Ascending aorta (tissue), 2 donors: ENCODE data around the gene NAT9. TPM values are rescaled to one million over a fixed set of nuclear protein-coding genes. Genes with fewer than 3 reads are reported as not detected.

Source experiments
- DNase-seq, 2 donors: peaks; one replicate each; pipeline ENCODE4 v3.0.0-alpha.2; 2019; ENCODE audit warnings: low spot score in 2 of 2
- H3K27ac ChIP-seq, 2 donors: fragments of 200-600 bp; sonication (generic); one replicate each; pipeline ENCODE4 v1.5.1; 2016 to 2017; ENCODE audit warnings: mild to moderate bottlenecking in 1 of 2
- H3K27me3 ChIP-seq: fragments of 200-600 bp; sonication (generic); one replicate; pipeline ENCODE4 v1.5.1; 2017
- H3K36me3 ChIP-seq, 2 donors: fragments of 200-600 bp; sonication (generic); one replicate each; pipeline ENCODE4 v1.5.1; 2016
- H3K4me1 ChIP-seq, 2 donors: fragments of 200-600 bp; sonication (generic); one replicate each; pipeline ENCODE4 v1.5.1; 2016 to 2017; ENCODE audit warnings: mild to moderate bottlenecking in 1 of 2
- H3K4me3 ChIP-seq, 2 donors: fragments of 200-600 bp; sonication (generic); one replicate each; pipeline ENCODE4 v1.5.1; 2016 to 2017; ENCODE audit warnings: mild to moderate bottlenecking in 1 of 2
- H3K9me3 ChIP-seq, 2 donors: fragments of 200-600 bp; sonication (generic); one replicate each; pipeline ENCODE4 v1.5.1; 2016
- intact Hi-C: fragments of 100-400 bp; cut with DNase I; formaldehyde crosslinking; loops from one replicate; pipeline ENCODE4 v1.15.1; 2023
- total RNA-seq: library from RNA; depleted of rRNA; stranded (reverse); fragments of >200 nt; gene quantifications from one replicate; pipeline ENCODE4 v1.1.0, GENCODE V29; 2016
- TF ChIP-seq, protein P1 (sequence below), 3 experiments: fragments of 200-600 bp in 2 of 3; fragments of 450-650 bp in 1 of 3; sonication (generic) in 2 of 3; IDR thresholded peaks; one replicate each; pipeline ENCODE4 v1.5.1; 2016 to 2019; ENCODE audit warnings: antibody characterized with exemption in 3 of 3, mild to moderate bottlenecking in 1 of 3, moderate library complexity in 1 of 3

NAT9 gene
- total RNA-seq, 1 donor from 2014 or later, result 13.3 TPM

DNA sequence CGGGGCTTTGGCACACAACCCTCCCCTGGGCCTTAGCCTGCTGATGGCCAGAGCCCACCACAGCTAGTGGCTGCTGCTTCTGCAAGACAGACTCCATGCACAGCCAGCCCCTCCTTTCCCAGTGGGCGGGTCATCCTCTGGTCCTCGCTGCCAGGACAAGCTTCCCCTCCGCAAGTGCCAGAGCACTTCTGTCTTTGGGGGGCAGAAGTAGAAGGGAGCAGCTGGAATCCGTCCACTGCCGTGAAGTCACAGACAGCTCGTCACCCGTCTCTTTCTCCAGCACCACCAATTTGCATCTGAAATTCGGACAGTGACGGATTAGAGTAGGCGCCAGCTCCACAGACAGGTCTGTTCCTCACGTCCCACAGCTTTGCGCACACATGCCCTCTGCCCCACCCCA is 31.3 kb upstream of the NAT9 start:
- H3K36me3 ChIP-seq, result peaks cover 5 to 7% of the 10 kb centered on the region in 2 donors
- TF ChIP-seq, protein P1, sequence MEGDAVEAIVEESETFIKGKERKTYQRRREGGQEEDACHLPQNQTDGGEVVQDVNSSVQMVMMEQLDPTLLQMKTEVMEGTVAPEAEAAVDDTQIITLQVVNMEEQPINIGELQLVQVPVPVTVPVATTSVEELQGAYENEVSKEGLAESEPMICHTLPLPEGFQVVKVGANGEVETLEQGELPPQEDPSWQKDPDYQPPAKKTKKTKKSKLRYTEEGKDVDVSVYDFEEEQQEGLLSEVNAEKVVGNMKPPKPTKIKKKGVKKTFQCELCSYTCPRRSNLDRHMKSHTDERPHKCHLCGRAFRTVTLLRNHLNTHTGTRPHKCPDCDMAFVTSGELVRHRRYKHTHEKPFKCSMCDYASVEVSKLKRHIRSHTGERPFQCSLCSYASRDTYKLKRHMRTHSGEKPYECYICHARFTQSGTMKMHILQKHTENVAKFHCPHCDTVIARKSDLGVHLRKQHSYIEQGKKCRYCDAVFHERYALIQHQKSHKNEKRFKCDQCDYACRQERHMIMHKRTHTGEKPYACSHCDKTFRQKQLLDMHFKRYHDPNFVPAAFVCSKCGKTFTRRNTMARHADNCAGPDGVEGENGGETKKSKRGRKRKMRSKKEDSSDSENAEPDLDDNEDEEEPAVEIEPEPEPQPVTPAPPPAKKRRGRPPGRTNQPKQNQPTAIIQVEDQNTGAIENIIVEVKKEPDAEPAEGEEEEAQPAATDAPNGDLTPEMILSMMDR (IDR thresholded peaks at IDR 0.05), result no peak
- intact Hi-C loops, result no loop called here

DNA sequence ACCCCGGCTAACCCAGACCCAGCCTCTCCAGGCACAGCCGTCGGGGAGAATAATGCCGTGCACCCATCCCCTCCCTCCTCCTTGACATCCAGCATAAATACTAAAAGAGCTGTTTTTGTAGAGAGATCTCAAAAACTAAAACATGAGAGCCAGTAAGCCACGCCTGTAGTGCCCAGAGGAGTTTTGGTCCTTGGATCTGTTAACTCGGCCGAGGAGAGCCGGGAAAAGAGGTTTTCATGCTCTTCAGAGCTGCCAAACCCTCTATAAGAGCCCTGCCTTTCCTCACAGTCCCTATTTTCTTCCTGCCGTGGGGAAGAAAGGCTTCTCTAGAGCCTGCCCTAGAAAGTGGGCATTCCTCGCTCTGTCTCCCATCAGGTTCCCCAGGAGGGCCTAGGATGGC is 30.2 kb upstream of the NAT9 start:
- Histone ChIP-seq H3K4me1 (no peaks in the 10 kb centered on the region), H3K36me3 (peaks cover 5 to 7% of the 10 kb centered on the region in 2 donors), H3K27me3 (no peaks in the 10 kb centered on the region), H3K4me3 (no peak overlapping the region), H3K27ac (no peak overlapping the region), H3K9me3 (no peaks in the 10 kb centered on the region)
- no peak for DNase-seq
- intact Hi-C loops, result no loop called here
- TF ChIP-seq, protein P1 (IDR thresholded peaks at IDR 0.05), result no peak

More for the DNA sequence above, 31.3 kb upstream of the NAT9 start:
- no peaks in the 10 kb centered on the region for H3K27me3 ChIP-seq
- no peak overlapping the region for H3K27ac ChIP-seq
- H3K9me3 ChIP-seq, result no peaks in the 10 kb centered on the region
- no peaks in the 10 kb centered on the region for H3K4me1 ChIP-seq
- DNase-seq, result no peak
- H3K4me3 ChIP-seq, result no peak overlapping the region

DNA sequence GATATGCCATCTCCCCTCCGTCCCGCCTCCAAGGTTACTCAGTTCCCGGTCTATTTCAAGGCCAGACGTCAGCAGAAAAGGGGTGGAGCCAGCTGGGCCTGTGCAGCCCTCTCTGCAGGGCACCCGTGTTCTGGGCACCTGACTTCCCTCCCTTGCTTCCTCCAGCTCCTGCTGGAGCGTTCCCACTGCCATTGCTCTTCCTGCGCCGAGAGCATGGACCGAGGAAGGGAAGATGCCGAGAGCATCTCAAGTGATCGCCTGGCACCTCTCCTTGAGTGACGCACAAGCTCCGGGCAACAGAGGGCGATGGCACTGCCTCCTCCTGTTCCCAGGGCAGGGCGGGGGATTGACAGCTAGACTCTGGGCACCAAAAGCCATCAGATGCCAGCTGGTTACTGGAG is 29.4 kb upstream of the NAT9 start:
- H3K9me3 ChIP-seq, result no peaks in the 10 kb centered on the region
- no peaks in the 10 kb centered on the region for H3K27me3 ChIP-seq
- H3K4me1 ChIP-seq, result no peaks in the 10 kb centered on the region
- H3K4me3 ChIP-seq, result no peak overlapping the region
- H3K27ac ChIP-seq, result no peak overlapping the region
- TF ChIP-seq, protein P1 (IDR thresholded peaks at IDR 0.05), result no peak
- H3K36me3 ChIP-seq, result peaks cover 5 to 7% of the 10 kb centered on the region in 2 donors
- no peak for DNase-seq
- intact Hi-C loops, result no loop called here

DNA sequence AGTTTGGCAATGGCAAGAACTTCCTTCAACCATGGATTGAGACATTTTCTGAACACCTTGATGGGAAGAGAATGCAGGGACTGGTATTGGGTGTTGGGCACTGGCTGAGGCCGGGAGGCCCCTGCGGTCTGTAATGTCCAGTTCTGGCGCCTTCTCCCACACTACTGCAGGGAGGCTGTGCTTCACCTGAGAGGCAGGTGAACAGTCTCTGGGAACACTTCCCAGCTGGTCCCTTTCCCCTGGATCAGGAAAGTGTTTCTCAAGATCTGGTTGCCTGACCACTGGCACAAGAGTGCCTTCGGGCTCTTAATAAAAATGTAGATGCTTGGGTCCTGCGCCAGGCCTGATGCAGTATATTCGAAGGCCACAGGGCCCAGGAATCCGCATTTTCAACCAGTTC is 28.5 kb upstream of the NAT9 start:
- Histone ChIP-seq H3K9me3 (no peaks in the 10 kb centered on the region), H3K4me3 (no peak overlapping the region), H3K36me3 (peaks cover 5 to 12% of the 10 kb centered on the region in 2 donors), H3K4me1 (no peaks in the 10 kb centered on the region), H3K27ac (no peak overlapping the region), H3K27me3 (no peaks in the 10 kb centered on the region)
- TF ChIP-seq, protein P1 (IDR thresholded peaks at IDR 0.05), result no peak
- intact Hi-C loops, result no loop called here
- no peak for DNase-seq

DNA sequence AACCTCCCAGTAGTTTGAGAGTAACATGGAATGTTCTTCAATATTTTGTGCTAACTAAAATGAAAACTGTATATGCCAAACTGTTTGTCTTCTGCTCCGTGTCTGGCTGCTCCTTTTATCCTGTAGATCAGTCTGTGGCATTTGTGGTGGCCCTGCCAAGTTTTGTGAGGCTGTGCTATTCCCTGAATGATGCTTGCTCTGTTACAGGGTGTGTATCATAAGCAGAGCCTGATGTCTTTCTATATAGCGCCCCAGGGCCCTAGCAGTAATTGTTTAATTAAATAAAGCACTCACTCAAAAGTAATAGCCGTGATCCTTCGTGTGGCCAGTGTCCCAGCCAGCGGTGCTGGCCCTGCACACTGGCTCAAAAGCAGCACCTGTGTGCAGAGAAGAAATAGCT is 27.8 kb upstream of the NAT9 start:
- no peaks in the 10 kb centered on the region for H3K9me3 ChIP-seq
- no peaks in the 10 kb centered on the region for H3K4me1 ChIP-seq
- TF ChIP-seq, protein P1 (IDR thresholded peaks at IDR 0.05), result no peak
- intact Hi-C loops, result no loop called here
- no peak for DNase-seq
- no peaks in the 10 kb centered on the region for H3K27me3 ChIP-seq
- H3K27ac ChIP-seq, result no peak overlapping the region
- H3K36me3 ChIP-seq, result peaks cover 10 to 19% of the 10 kb centered on the region in 2 donors
- H3K4me3 ChIP-seq, result no peak overlapping the region

DNA sequence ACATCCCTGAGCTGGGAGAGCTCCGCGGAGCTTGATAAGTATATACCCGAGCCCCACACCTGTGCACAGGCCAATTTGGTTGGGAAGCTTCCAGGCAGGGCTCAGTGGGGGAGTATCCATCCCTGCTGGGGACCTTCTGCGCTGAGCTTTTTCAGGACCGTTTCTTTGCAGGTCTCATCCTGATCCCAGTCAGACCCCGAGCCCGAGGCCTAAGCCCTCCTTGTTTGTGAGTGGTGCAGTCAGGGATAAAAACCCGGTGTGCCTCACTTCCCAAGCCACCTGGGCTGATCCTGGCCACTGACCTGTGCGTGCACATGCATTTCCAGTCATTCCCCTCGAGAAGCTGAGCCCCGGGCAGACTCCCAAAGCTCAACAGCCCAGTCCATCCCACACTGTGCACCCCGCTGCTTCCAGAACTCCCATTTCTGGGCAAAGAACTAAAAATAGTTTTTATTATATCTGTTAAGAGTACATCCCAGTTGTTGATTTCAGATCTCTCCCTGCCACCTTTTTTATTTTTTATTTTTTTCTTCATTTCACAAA is 27.3 kb upstream of the NAT9 start:
- Histone ChIP-seq H3K27me3 (no peaks in the 10 kb centered on the region), H3K4me1 (no peaks in the 10 kb centered on the region), H3K4me3 (no peak overlapping the region), H3K27ac (no peak overlapping the region), H3K36me3 (peaks cover 13 to 24% of the 10 kb centered on the region in 2 donors), H3K9me3 (no peaks in the 10 kb centered on the region)
- no peak for DNase-seq
- intact Hi-C loops, result no loop called here
- TF ChIP-seq, protein P1 (IDR thresholded peaks at IDR 0.05), result no peak
